Activated CD4-positive, alpha-beta T cell treated with anti-CD3 and anti-CD28 coated beads, Interleukin-2, amount 10 ng/mL, durations not matched to agents 7 days and 5 days (primary cell): ENCODE results near the gene PCDHGA5. TPM values are rescaled to one million over a fixed set of nuclear protein-coding genes. Genes with fewer than 3 reads are reported as not detected.
A peak's percentile ranks its signal among the peaks of the same experiment; 100 is the strongest.
"Not testable (repeated sequence)": the region's sequence is repeated elsewhere in the genome, so short reads cannot be mapped to it uniquely, and the experiment has no call there.

ENCODE experiments used
- CTCF ChIA-PET: fragments of 350-600 bp; sonication (Branson Sonifier 250); formaldehyde crosslinking; loops from one replicate; lab custom pipeline; 2021; ENCODE audit warnings: antibody characterized with exemption; lab: Charles Lee
- POLR2A ChIA-PET: fragments of 350-600 bp; sonication (Branson Sonifier 250); formaldehyde crosslinking; loops from one replicate; lab custom pipeline; 2021; ENCODE audit warnings: antibody characterized with exemption; lab: Charles Lee
- DNase-seq: peaks from one replicate; pipeline ENCODE4 v3.0.0-alpha.2; 2020
- H3K27ac Mint-ChIP-seq: one replicate; pipeline ENCODE4 v1.8.0; 2021; ENCODE audit warnings: mild to moderate bottlenecking, moderate library complexity, mixed read lengths
- H3K27me3 Mint-ChIP-seq: one replicate; pipeline ENCODE4 v1.8.0; 2021; ENCODE audit warnings: mixed read lengths
- H3K36me3 Mint-ChIP-seq: one replicate; pipeline ENCODE4 v1.8.0; 2021; ENCODE audit warnings: low read depth, mixed read lengths
- H3K4me1 Mint-ChIP-seq: one replicate; pipeline ENCODE4 v1.8.0; 2021; ENCODE audit warnings: mixed read lengths
- H3K4me3 Mint-ChIP-seq: one replicate; pipeline ENCODE4 v1.8.0; 2021; ENCODE audit warnings: mild to moderate bottlenecking, moderate library complexity, mixed read lengths
- H3K9me3 Mint-ChIP-seq: one replicate; pipeline ENCODE4 v1.8.0; 2021; ENCODE audit warnings: mixed read lengths
- total RNA-seq, 2 experiments: library from RNA; stranded (reverse); gene quantifications; one replicate each; pipeline ENCODE4 v1.2.3, GENCODE V29; 2021

PCDHGA5 gene
- under 1 TPM in 1 of 2 experiments, not detected in 1; 0.05 TPM for total RNA-seq

- Mint-ChIP-seq H3K4me3 (peak within 1 kb of the TSS; percentile 25), H3K27me3 (peaks cover 61% of the 10 kb centered on the region), H3K27ac (peak within 1 kb of the TSS; percentile 50), H3K4me1 (peaks cover 2% of the 10 kb centered on the region), H3K36me3 (peaks cover 7% of the 10 kb centered on the region), H3K9me3 (peaks cover 40% of the 10 kb centered on the region)
- CTCF ChIA-PET = interaction anchor here (0.9 to 1.5 kb wide), 4 partner anchors 9 to 48 kb away, joined by 3 to 6 read pairs (median 6); partner anchors contain the start of genes PCDHGA10 and PCDHGA4
- no peak for DNase-seq
- POLR2A ChIA-PET = interaction anchor here (0.5 to 0.6 kb wide), 2 partner anchors 47 to 76 kb away, joined by 3 read pairs; no protein-coding TSS in a partner anchor
These were observed at the start of gene PCDHGA5 for GRCh38 chr5:141363952-141364660. TSS of gene PCDHGA5 (plus strand) at chr5:141364162. CDS start at chr5:141364331, 169 bp downstream.

GRCh38 chr5:141316963-141317362, 47.0 kb upstream of the PCDHGA5 start:
- H3K27me3 Mint-ChIP-seq, H3K27ac Mint-ChIP-seq, H3K4me3 Mint-ChIP-seq, DNase-seq, CTCF ChIA-PET: not testable (repeated sequence)
- POLR2A ChIA-PET = interaction anchor here (0.6 kb wide), 1 partner anchor 47 kb away, joined by 3 read pairs; the partner anchor contains the start of gene PCDHGA5
- H3K36me3 Mint-ChIP-seq = peaks cover 83% of the 10 kb centered on the region
- peaks cover 62% of the 10 kb centered on the region for H3K9me3 Mint-ChIP-seq
- H3K4me1 Mint-ChIP-seq = peaks cover 30% of the 10 kb centered on the region

- Mint-ChIP-seq H3K9me3 (peaks cover 54% of the 10 kb centered on the region), H3K27me3 (no peaks in the 10 kb centered on the region), H3K27ac (peak overlapping the region; percentile 33), H3K4me3 (peak overlapping the region; percentile 89), H3K36me3 (peaks cover 69% of the 10 kb centered on the region), H3K4me1 (peaks cover 30% of the 10 kb centered on the region)
- ChIA-PET POLR2A (no interaction called here), CTCF (interaction anchor here (0.7 to 4.3 kb wide), 9 partner anchors 10 to 517 kb away, joined by 3 to 40 read pairs (median 8); partner anchors contain the start of genes PCDHGA1, PCDHGA2 and PCDHGB1)
- DNase-seq = no peak
These were observed 44.8 kb upstream of the PCDHGA5 start for GRCh38 chr5:141319202-141319601.

GRCh38 chr5:141319699-141320098, 44.3 kb upstream of the PCDHGA5 start:
- CTCF ChIA-PET = interaction anchor here (0.6 to 4.3 kb wide), 20 partner anchors 8 to 1073 kb away, joined by 3 to 40 read pairs (median 4); partner anchors contain the start of genes PCDHGA1, PCDHGA2, PCDHGA3 and PCDHGB1
- peaks cover 30% of the 10 kb centered on the region for H3K4me1 Mint-ChIP-seq
- POLR2A ChIA-PET = no interaction called here

GRCh38 chr5:141320225-141321169, 43.5 kb upstream of the PCDHGA5 start, which contains the start of gene TAF7:
TSS of gene TAF7 (minus strand) at chr5:141320784. CDS start at chr5:141320044, 740 bp downstream.
- no peaks in the 10 kb centered on the region for H3K27me3 Mint-ChIP-seq
- H3K27ac Mint-ChIP-seq = peak within 1 kb of the TSS; percentile 98
- ChIA-PET CTCF (interaction anchor here (0.6 to 4.3 kb wide), 23 partner anchors 9 to 1073 kb away, joined by 3 to 40 read pairs (median 3); partner anchors contain the start of genes IK, PCDHGA1, PCDHGA2 and PCDHGA3), POLR2A (interaction anchor here (0.6 kb wide), 1 partner anchor 570 kb away, joined by 3 read pairs; no protein-coding TSS in a partner anchor)
- peak; percentile 93 for DNase-seq
- peaks cover 30% of the 10 kb centered on the region for H3K4me1 Mint-ChIP-seq
- H3K9me3 Mint-ChIP-seq = peaks cover 47% of the 10 kb centered on the region
- H3K36me3 Mint-ChIP-seq = peaks cover 60% of the 10 kb centered on the region
- H3K4me3 Mint-ChIP-seq = peak within 1 kb of the TSS; percentile 89

More at GRCh38 chr5:141319699-141320098, 44.3 kb upstream of the PCDHGA5 start:
- Mint-ChIP-seq H3K4me3 (peak overlapping the region; percentile 89), H3K9me3 (peaks cover 53% of the 10 kb centered on the region), H3K27me3 (no peaks in the 10 kb centered on the region), H3K27ac (peak overlapping the region; percentile 98), H3K36me3 (peaks cover 67% of the 10 kb centered on the region)
- DNase-seq = no peak

- H3K4me3 Mint-ChIP-seq = no peak overlapping the region
- no peak for DNase-seq
- POLR2A ChIA-PET = no interaction called here
- CTCF ChIA-PET = no interaction called here
- peaks cover 44% of the 10 kb centered on the region for H3K36me3 Mint-ChIP-seq
- H3K27me3 Mint-ChIP-seq = peaks cover 2% of the 10 kb centered on the region
- H3K4me1 Mint-ChIP-seq = peaks cover 37% of the 10 kb centered on the region
- H3K9me3 Mint-ChIP-seq = peaks cover 50% of the 10 kb centered on the region
- H3K27ac Mint-ChIP-seq = peak overlapping the region; percentile 9
These were observed 41.7 kb upstream of the PCDHGA5 start for GRCh38 chr5:141322261-141322660.

GRCh38 chr5:141326088-141326854, 37.7 kb upstream of the PCDHGA5 start:
- Mint-ChIP-seq H3K9me3 (peaks cover 33% of the 10 kb centered on the region), H3K27ac (no peak overlapping the region), H3K27me3 (peaks cover 16% of the 10 kb centered on the region)

GRCh38 chr5:141328231-141328630, 35.7 kb upstream of the PCDHGA5 start:
- H3K27me3 Mint-ChIP-seq = peaks cover 29% of the 10 kb centered on the region
- no peak for DNase-seq
- H3K36me3 Mint-ChIP-seq = peaks cover 2% of the 10 kb centered on the region
- H3K9me3 Mint-ChIP-seq = peaks cover 28% of the 10 kb centered on the region
- H3K4me1 Mint-ChIP-seq = peaks cover 6% of the 10 kb centered on the region
- POLR2A ChIA-PET = no interaction called here
- CTCF ChIA-PET = interaction anchor here (1.0 to 6.6 kb wide), 5 partner anchors 9 to 238 kb away, joined by 3 to 40 read pairs (median 4); partner anchors contain the start of genes PCDHGA11 and TAF7
- no peak overlapping the region for H3K27ac Mint-ChIP-seq
- no peak overlapping the region for H3K4me3 Mint-ChIP-seq

More at GRCh38 chr5:141326088-141326854, 37.7 kb upstream of the PCDHGA5 start:
- Mint-ChIP-seq H3K4me1 (peaks cover 10% of the 10 kb centered on the region), H3K4me3 (peak overlapping the region; percentile 79), H3K36me3 (peaks cover 9% of the 10 kb centered on the region)
- peak; percentile 70 for DNase-seq
- CTCF ChIA-PET = interaction anchor here (0.7 to 2.5 kb wide), 4 partner anchors 24 to 1503 kb away, joined by 3 to 8 read pairs (median 4); partner anchors contain the start of gene PCDHGB1
- POLR2A ChIA-PET = no interaction called here

GRCh38 chr5:141330299-141331080, 33.5 kb upstream of the PCDHGA5 start, which contains the start of gene PCDHGA1:
TSS of gene PCDHGA1 (plus strand) at chr5:141330514.
- peaks cover 6% of the 10 kb centered on the region for H3K4me1 Mint-ChIP-seq
- peak; percentile 37 for DNase-seq
- peaks cover 35% of the 10 kb centered on the region for H3K9me3 Mint-ChIP-seq
- peaks cover 43% of the 10 kb centered on the region for H3K27me3 Mint-ChIP-seq
- no peak within 1 kb of the TSS for H3K27ac Mint-ChIP-seq
- no peak within 1 kb of the TSS for H3K4me3 Mint-ChIP-seq
- ChIA-PET CTCF (interaction anchor here (0.6 to 6.6 kb wide), 12 partner anchors 8 to 945 kb away, joined by 3 to 40 read pairs (median 3); partner anchors contain the start of genes PCDHGA2, PCDHGB4 and TAF7), POLR2A (no interaction called here)
- H3K36me3 Mint-ChIP-seq = peaks cover 2% of the 10 kb centered on the region

GRCh38 chr5:141332571-141332970, 31.4 kb upstream of the PCDHGA5 start:
- POLR2A ChIA-PET, H3K27ac Mint-ChIP-seq, H3K36me3 Mint-ChIP-seq, H3K4me1 Mint-ChIP-seq, DNase-seq, H3K4me3 Mint-ChIP-seq: not testable (repeated sequence)
- Mint-ChIP-seq H3K9me3 (peaks cover 32% of the 10 kb centered on the region), H3K27me3 (peaks cover 50% of the 10 kb centered on the region)
- CTCF ChIA-PET = interaction anchor here (1.4 to 6.6 kb wide), 2 partner anchors 13 to 231 kb away, joined by 3 to 40 read pairs; partner anchors contain the start of gene TAF7
